ENCODE data around the gene HOXB6.

HOXB6 gene

DNA sequence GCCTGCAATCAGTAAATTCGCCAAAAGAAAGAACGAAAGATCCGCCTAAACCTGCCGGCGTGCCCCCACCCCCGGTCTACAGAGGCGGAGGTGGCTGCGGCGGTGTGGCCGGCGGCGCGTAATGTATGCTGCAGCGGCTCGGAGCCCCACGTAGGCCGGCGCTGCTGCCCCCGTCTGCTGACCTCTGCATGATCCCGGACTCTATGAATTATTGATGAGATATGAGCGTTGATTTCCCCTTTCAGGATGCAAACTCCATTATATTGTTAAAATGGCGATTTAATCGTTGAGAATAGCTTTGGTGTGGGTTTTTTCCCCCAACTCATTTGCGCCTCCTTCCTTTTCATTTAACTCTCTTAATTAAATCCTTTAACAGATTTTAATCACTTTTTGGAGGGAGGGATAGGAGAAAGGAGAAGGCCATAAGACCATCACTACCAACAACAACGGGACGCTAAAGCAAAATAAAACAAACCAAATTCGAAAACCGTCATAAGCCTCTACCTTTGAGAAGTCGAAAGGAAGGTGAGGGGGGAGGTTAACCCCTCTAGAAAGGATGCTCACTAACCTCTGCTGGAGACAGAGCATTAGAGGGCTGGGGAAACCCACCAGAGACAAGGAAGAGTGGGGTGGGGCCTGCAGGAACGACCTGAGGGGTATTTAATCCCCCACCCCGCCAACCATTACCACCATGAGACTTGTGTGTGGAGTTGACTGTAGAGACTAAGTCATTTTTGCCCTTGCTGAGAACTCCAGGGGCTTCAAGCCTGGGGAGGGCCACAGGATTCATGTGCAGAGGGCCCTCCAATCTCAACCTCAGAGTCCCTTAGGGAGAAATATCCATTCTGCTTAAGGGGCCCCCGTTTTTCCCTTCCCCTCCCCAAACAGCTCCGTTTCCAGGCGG is 18.2 kb downstream of the HOXB6 start (continued):
- TF ChIP-seq, protein P1, sequence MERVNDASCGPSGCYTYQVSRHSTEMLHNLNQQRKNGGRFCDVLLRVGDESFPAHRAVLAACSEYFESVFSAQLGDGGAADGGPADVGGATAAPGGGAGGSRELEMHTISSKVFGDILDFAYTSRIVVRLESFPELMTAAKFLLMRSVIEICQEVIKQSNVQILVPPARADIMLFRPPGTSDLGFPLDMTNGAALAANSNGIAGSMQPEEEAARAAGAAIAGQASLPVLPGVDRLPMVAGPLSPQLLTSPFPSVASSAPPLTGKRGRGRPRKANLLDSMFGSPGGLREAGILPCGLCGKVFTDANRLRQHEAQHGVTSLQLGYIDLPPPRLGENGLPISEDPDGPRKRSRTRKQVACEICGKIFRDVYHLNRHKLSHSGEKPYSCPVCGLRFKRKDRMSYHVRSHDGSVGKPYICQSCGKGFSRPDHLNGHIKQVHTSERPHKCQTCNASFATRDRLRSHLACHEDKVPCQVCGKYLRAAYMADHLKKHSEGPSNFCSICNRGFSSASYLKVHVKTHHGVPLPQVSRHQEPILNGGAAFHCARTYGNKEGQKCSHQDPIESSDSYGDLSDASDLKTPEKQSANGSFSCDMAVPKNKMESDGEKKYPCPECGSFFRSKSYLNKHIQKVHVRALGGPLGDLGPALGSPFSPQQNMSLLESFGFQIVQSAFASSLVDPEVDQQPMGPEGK (tag by site-specific recombination; IDR thresholded peaks at IDR 0.05) = peak; percentile 76
- TF ChIP-seq TCF7L2 (IDR thresholded peaks at IDR 0.05; ENCODE audit: borderline replicate concordance, low read depth, low read length) (0 out of 2 replicates have a peak, but pooled peaks have one; percentile 11), BCL11A (tag by site-specific recombination; IDR thresholded peaks at IDR 0.05; ENCODE audit: low read depth) (peak; percentile 37; the same call in 1 of the 2 replicates), ZNF426 (tag by site-specific recombination; IDR thresholded peaks at IDR 0.05) (no peak), REPIN1 (tag by site-specific recombination; IDR thresholded peaks at IDR 0.05; ENCODE audit: low read depth) (no peak), TRIM28 (IDR thresholded peaks at IDR 0.05; ENCODE audit: borderline replicate concordance, low read length) (no peak), ZNF707 (tag by site-specific recombination; IDR thresholded peaks at IDR 0.05) (no peak), ZFHX2 (tag by site-specific recombination; conservative IDR thresholded peaks at IDR 0.05) (peak; percentile 94), KLF10 (tag by site-specific recombination; IDR thresholded peaks at IDR 0.05) (0 out of 2 replicates have a peak, but pooled peaks have one; percentile 22), ZNF776 (tag by site-specific recombination; IDR thresholded peaks at IDR 0.05; ENCODE audit: borderline replicate concordance) (no peak), GLIS2 (tag by site-specific recombination; IDR thresholded peaks at IDR 0.05) (peak; percentile 16; the same call in 1 of the 2 replicates), ZEB2 (tag by site-specific recombination; IDR thresholded peaks at IDR 0.05) (no peak)
- TF ChIP-seq, protein P2, sequence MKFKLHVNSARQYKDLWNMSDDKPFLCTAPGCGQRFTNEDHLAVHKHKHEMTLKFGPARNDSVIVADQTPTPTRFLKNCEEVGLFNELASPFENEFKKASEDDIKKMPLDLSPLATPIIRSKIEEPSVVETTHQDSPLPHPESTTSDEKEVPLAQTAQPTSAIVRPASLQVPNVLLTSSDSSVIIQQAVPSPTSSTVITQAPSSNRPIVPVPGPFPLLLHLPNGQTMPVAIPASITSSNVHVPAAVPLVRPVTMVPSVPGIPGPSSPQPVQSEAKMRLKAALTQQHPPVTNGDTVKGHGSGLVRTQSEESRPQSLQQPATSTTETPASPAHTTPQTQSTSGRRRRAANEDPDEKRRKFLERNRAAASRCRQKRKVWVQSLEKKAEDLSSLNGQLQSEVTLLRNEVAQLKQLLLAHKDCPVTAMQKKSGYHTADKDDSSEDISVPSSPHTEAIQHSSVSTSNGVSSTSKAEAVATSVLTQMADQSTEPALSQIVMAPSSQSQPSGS (tag by site-specific recombination; IDR thresholded peaks at IDR 0.05; ENCODE audit: low read depth) = no peak

DNA sequence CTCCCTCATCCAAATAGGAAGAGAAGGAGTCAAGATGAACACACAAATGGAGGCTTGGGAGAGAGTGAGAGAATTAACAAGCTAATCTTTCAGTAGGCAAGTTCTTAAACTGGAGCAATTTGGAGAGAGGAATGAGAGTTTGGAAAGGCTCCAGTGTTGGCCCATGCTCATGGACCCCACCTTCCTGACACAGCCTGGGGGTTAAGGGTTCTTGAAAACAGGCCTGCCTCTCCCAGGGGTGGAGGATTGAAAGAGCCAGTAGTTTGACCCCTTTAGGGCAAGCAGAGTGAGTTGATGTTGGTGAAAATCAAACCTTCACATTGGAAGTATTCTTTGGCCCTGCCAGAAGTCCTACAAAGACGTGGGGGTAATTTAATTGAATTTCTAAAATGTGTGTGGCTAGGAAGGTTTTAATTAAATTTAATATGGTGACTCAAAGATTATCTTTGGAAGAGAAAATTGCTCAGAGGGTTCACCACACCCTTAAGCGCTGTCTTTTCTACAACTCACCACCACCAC is 20.5 kb downstream of the HOXB6 start:
- Histone ChIP-seq H3K36me3 (ENCODE audit: control insufficient read depth in 2 of 2, insufficient read depth in 1 of 2, low read length in 2 of 2) (peaks cover 0 to 21% of the 10 kb centered on the region in 2 experiments; a peak in 1 of 3 replicates), H3K4me3 (ENCODE audit: low read depth, low read length) (no peak overlapping the region), H3K9me3 (ENCODE audit: control insufficient read depth, insufficient read depth, low read depth, low read length) (no peaks in the 10 kb centered on the region), H3K27ac (ENCODE audit: extremely low read depth, low read depth, low read length) (peak overlapping the region; percentile 92), H3K4me1 (ENCODE audit: control insufficient read depth, insufficient read depth, low read length) (peaks cover 57% of the 10 kb centered on the region)
- POLR2A ChIA-PET = interaction anchor here (1.1 to 1.2 kb wide), 2 partner anchors 26 to 43 kb away, joined by 3 to 5 read pairs; no protein-coding TSS in a partner anchor
- CTCF ChIA-PET = interaction anchor here (0.6 to 2.4 kb wide), 11 partner anchors 9 to 369 kb away, joined by 3 to 15 read pairs (median 5); partner anchors contain the start of gene HOXB5
- peak; percentile 39 for TF ChIP-seq ZNF335 (tag by site-specific recombination; conservative IDR thresholded peaks at IDR 0.05)
- peak; percentile 66; the same call in 1 of the 2 replicates for TF ChIP-seq KLF1 (tag by site-specific recombination; IDR thresholded peaks at IDR 0.05)
- no peak for TF ChIP-seq ZNF558 (tag by site-specific recombination; IDR thresholded peaks at IDR 0.05)
- TF ChIP-seq, protein P3, sequence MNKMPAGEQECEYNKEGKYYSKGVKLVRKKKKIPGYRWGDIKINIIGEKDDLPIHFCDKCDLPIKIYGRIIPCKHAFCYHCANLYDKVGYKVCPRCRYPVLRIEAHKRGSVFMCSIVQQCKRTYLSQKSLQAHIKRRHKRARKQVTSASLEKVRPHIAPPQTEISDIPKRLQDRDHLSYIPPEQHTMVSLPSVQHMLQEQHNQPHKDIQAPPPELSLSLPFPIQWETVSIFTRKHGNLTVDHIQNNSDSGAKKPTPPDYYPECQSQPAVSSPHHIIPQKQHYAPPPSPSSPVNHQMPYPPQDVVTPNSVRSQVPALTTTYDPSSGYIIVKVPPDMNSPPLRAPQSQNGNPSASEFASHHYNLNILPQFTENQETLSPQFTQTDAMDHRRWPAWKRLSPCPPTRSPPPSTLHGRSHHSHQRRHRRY (tag by site-specific recombination; IDR thresholded peaks at IDR 0.05) = no peak
- TF ChIP-seq ZNF48 (tag by site-specific recombination; IDR thresholded peaks at IDR 0.05) = no peak
- no peak for TF ChIP-seq ZNF777 (tag by site-specific recombination; IDR thresholded peaks at IDR 0.05; ENCODE audit: borderline replicate concordance)
- TF ChIP-seq, protein P4, sequence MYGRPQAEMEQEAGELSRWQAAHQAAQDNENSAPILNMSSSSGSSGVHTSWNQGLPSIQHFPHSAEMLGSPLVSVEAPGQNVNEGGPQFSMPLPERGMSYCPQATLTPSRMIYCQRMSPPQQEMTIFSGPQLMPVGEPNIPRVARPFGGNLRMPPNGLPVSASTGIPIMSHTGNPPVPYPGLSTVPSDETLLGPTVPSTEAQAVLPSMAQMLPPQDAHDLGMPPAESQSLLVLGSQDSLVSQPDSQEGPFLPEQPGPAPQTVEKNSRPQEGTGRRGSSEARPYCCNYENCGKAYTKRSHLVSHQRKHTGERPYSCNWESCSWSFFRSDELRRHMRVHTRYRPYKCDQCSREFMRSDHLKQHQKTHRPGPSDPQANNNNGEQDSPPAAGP (tag by site-specific recombination; IDR thresholded peaks at IDR 0.05) = 0 out of 2 replicates have a peak, but pooled peaks have one; percentile 28
- no peak for TF ChIP-seq ZBTB48 (tag by site-specific recombination; IDR thresholded peaks at IDR 0.05)
- TF ChIP-seq ZNF529 (tag by site-specific recombination; IDR thresholded peaks at IDR 0.05; ENCODE audit: insufficient replicate concordance) = no peak
- no peak for TF ChIP-seq ZNF214 (tag by site-specific recombination; IDR thresholded peaks at IDR 0.05; ENCODE audit: borderline replicate concordance)
- peak; percentile 49; the same call in 1 of the 2 replicates for TF ChIP-seq GLIS1 (tag by site-specific recombination; IDR thresholded peaks at IDR 0.05)
- TF ChIP-seq, protein P5, sequence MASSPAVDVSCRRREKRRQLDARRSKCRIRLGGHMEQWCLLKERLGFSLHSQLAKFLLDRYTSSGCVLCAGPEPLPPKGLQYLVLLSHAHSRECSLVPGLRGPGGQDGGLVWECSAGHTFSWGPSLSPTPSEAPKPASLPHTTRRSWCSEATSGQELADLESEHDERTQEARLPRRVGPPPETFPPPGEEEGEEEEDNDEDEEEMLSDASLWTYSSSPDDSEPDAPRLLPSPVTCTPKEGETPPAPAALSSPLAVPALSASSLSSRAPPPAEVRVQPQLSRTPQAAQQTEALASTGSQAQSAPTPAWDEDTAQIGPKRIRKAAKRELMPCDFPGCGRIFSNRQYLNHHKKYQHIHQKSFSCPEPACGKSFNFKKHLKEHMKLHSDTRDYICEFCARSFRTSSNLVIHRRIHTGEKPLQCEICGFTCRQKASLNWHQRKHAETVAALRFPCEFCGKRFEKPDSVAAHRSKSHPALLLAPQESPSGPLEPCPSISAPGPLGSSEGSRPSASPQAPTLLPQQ (tag by site-specific recombination; IDR thresholded peaks at IDR 0.05) = 0 out of 2 replicates have a peak, but pooled peaks have one; percentile 51
- TF ChIP-seq KLF8 (tag by site-specific recombination; IDR thresholded peaks at IDR 0.05) = no peak
- TF ChIP-seq PRDM1 (tag by site-specific recombination; IDR thresholded peaks at IDR 0.05) = peak; percentile 65
